Smooth muscle cell (in vitro differentiated cells): ENCODE data around the gene STX16. TPM values are rescaled to one million over a fixed set of nuclear protein-coding genes. Genes with fewer than 3 reads are reported as not detected.

Source experiments
- DNase-seq: peaks from one replicate; lab custom pipeline; 2025; ENCODE audit not compliant: unreplicated experiment; lab: John Stamatoyannopoulos, UW
- H2AFZ ChIP-seq: fragments of 200-600 bp; sonication (generic); 2 replicates; pipeline ENCODE4 v1.6.0; 2016; ENCODE audit warnings: antibody characterized with exemption, low read depth, mild to moderate bottlenecking
- H3F3A ChIP-seq: fragments of 200-600 bp; sonication (generic); 2 replicates; pipeline ENCODE4 v1.6.0; 2017; ENCODE audit warnings: antibody characterized with exemption, low read depth
- H3K27ac ChIP-seq: fragments of 200-600 bp; sonication (generic); 2 replicates; pipeline ENCODE4 v1.5.1; 2016; ENCODE audit warnings: low read depth, mild to moderate bottlenecking
- H3K27me3 ChIP-seq: fragments of 200-600 bp; sonication (generic); 2 replicates; pipeline ENCODE4 v1.6.1; 2016; ENCODE audit warnings: low read depth, mild to moderate bottlenecking
- H3K36me3 ChIP-seq: fragments of 200-600 bp; sonication (generic); 2 replicates; pipeline ENCODE4 v1.5.1; 2016; ENCODE audit warnings: low read depth
- H3K4me1 ChIP-seq: fragments of 200-600 bp; sonication (generic); 2 replicates; pipeline ENCODE4 v1.5.1; 2016; ENCODE audit warnings: low read depth
- H3K4me2 ChIP-seq: fragments of 200-600 bp; sonication (generic); 2 replicates; pipeline ENCODE4 v1.6.0; 2016; ENCODE audit warnings: mild to moderate bottlenecking
- H3K4me3 ChIP-seq: fragments of 200-600 bp; sonication (generic); 2 replicates; pipeline ENCODE4 v1.5.1; 2016; ENCODE audit warnings: mild to moderate bottlenecking
- H3K79me2 ChIP-seq: fragments of 200-600 bp; sonication (generic); 2 replicates; pipeline ENCODE4 v1.6.0; 2016; ENCODE audit warnings: low read depth, mild to moderate bottlenecking
- H3K9ac ChIP-seq: fragments of 200-600 bp; sonication (generic); 2 replicates; pipeline ENCODE4 v1.6.0; 2016; ENCODE audit warnings: low read depth
- H3K9me3 ChIP-seq: fragments of 200-600 bp; sonication (generic); replicated peaks from 2 replicates; pipeline ENCODE4 v1.5.1; 2016; ENCODE audit warnings: low read depth
- H4K20me1 ChIP-seq: fragments of 200-600 bp; sonication (generic); 2 replicates; pipeline ENCODE4 v1.6.0; 2016; ENCODE audit warnings: low read depth
- WGBS: methylation state at CpG from one replicate; pipeline ENCODE4 v1.1.7; 2016; ENCODE audit warnings: low lambda C conversion rate; 5-methylcytosine and 5-hydroxymethylcytosine counted together
- polyA plus RNA-seq: library from polyadenylated mRNA; unstranded; fragments of >200 nt; fragmentation: Nextera tagmentation; extraction: Ambion mirVana; gene quantifications from 2 replicates; pipeline ENCODE4 v1.2.1, GENCODE V29; 2016
- total RNA-seq: library from RNA; depleted of rRNA; stranded (reverse); fragments of >200 nt; gene quantifications from 2 replicates; pipeline ENCODE4 v1.2.3, GENCODE V29; 2014
- TF ChIP-seq, protein P1 (sequence below): fragments of 200-600 bp; sonication (generic); IDR thresholded peaks from 2 replicates; pipeline ENCODE4 v1.5.1; 2017; ENCODE audit warnings: borderline replicate concordance, mild to moderate bottlenecking, antibody characterized with exemption; ENCODE audit not compliant: insufficient read depth, poor library complexity, severe bottlenecking

The STX16 gene
- total and polyA plus RNA-seq, 2 experiments from 2014 or later = 22.5 to 35.8 TPM

DNA sequence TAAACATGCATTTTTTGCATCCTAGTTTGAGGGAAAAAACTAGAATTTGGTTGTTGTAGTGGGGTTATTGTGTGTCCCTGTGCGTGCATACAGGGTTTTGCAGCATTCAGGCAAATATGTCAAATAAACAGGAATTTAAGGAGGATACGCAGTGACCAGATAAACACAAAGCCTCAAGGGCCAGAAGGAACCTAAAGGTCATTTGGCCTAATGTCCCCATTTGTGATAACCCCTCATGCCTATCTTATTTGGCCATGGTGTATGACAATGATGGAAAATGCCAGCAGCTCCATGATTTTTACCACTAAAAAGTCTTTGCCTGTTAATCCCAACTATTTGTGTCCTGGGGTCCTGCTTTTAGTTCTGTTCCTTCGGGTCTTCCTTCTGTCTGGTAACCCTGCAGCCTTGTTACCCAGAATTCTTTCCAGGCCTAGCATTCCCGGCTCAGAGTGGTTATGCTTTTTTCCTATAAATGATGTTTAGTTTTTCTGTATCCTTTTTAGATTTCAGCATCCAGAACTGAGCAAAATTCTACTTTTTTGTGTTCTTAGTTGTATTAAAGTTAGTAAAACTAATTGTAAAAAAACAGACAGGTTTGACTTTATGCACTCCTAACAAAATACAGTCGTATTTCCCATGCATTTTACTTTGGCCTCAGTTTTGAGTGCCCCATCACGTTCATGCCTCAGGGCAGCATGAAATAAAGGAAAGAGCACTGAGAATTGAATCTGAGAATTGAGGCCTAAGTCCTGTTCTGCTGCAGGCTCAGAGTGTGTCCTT is 4.4 kb downstream of the STX16 start:
- no peaks in the 10 kb centered on the region for H3K9me3 ChIP-seq
- H3K4me2 ChIP-seq = peak overlapping the region; percentile 31
- H4K20me1 ChIP-seq = peaks cover 77% of the 10 kb centered on the region
- H3K4me3 ChIP-seq = peak overlapping the region; percentile 9
- 59% methylated on average over 6 of the region's 6 CpGs for WGBS
- peak overlapping the region; percentile 4 for H3K9ac ChIP-seq
- H3K27me3 ChIP-seq = no peaks in the 10 kb centered on the region
- H3F3A ChIP-seq = no peaks in the 10 kb centered on the region
- H3K79me2 ChIP-seq = peaks cover 93% of the 10 kb centered on the region
- no peaks in the 10 kb centered on the region for H3K36me3 ChIP-seq
- no peak overlapping the region for H3K27ac ChIP-seq
- H2AFZ ChIP-seq = no peak overlapping the region
- TF ChIP-seq, protein P1, sequence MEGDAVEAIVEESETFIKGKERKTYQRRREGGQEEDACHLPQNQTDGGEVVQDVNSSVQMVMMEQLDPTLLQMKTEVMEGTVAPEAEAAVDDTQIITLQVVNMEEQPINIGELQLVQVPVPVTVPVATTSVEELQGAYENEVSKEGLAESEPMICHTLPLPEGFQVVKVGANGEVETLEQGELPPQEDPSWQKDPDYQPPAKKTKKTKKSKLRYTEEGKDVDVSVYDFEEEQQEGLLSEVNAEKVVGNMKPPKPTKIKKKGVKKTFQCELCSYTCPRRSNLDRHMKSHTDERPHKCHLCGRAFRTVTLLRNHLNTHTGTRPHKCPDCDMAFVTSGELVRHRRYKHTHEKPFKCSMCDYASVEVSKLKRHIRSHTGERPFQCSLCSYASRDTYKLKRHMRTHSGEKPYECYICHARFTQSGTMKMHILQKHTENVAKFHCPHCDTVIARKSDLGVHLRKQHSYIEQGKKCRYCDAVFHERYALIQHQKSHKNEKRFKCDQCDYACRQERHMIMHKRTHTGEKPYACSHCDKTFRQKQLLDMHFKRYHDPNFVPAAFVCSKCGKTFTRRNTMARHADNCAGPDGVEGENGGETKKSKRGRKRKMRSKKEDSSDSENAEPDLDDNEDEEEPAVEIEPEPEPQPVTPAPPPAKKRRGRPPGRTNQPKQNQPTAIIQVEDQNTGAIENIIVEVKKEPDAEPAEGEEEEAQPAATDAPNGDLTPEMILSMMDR = no peak
- no peak for DNase-seq
- H3K4me1 ChIP-seq = peaks cover 61% of the 10 kb centered on the region

GRCh38 chr20:58656831-58657230 is 5.7 kb downstream of the STX16 start:
- H3F3A ChIP-seq = no peaks in the 10 kb centered on the region
- peaks cover 90% of the 10 kb centered on the region for H4K20me1 ChIP-seq
- peaks cover 100% of the 10 kb centered on the region for H3K79me2 ChIP-seq
- 61% methylated on average over 2 of the region's 2 CpGs for WGBS
- H3K9ac ChIP-seq = no peak overlapping the region
- no peak overlapping the region for H3K27ac ChIP-seq
- TF ChIP-seq, protein P1 = no peak
- H3K4me3 ChIP-seq = peak overlapping the region; percentile 1
- H3K4me1 ChIP-seq = peaks cover 61% of the 10 kb centered on the region
- H3K36me3 ChIP-seq = no peaks in the 10 kb centered on the region
- no peak for DNase-seq
- no peaks in the 10 kb centered on the region for H3K9me3 ChIP-seq
- H3K27me3 ChIP-seq = no peaks in the 10 kb centered on the region
- H3K4me2 ChIP-seq = no peak overlapping the region
- H2AFZ ChIP-seq = no peak overlapping the region

DNA sequence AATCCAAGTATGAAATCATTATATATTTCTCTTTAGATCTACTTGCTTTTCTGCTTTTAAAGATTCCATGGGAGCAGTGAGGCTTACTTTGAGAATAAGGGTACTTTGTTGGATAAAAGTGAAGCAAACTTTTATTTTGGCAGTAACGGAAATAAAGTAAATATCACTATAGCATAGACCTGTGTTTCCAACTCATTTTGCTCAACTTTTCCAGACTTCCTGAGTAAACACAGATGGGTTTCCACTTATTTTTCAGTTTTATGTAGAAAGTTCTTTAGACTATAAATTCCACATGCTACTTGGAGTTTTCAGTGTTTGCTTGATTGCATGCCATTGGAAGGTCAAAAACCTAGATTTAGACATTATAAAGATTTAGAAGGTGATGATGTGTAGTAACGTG is 6.2 kb downstream of the STX16 start:
- Histone ChIP-seq H3K4me2 (no peak overlapping the region), H3K27me3 (no peaks in the 10 kb centered on the region), H3K4me1 (peaks cover 61% of the 10 kb centered on the region), H3K79me2 (peaks cover 100% of the 10 kb centered on the region), H3F3A (no peaks in the 10 kb centered on the region), H3K9ac (no peak overlapping the region), H3K9me3 (no peaks in the 10 kb centered on the region), H4K20me1 (peaks cover 95% of the 10 kb centered on the region), H3K36me3 (no peaks in the 10 kb centered on the region), H2AFZ (no peak overlapping the region), H3K4me3 (peak overlapping the region; percentile 1), H3K27ac (no peak overlapping the region)
- TF ChIP-seq, protein P1 = no peak
- DNase-seq = no peak
- 95% methylated on average over 2 of the region's 2 CpGs for WGBS

DNA sequence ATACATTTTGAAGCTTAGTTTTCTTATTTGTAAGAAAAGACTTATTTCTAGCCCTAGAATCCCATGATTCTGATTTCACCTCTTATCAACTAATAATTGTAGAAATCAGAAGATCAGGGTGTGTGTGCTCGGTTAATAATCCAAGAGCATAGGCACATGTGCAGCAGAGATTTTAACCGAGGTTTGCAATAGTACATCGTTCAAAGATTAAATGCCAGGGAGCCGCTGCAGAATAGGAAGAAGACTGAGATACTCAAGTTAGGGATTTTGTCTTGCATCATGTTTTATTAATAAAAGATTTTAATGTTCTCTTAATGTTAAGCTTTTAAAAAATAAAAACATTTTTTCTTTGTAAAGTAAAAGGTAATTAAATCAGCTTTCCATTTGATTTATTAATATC is 6.9 kb downstream of the STX16 start:
- no peak overlapping the region for H3K4me2 ChIP-seq
- 93% methylated on average over 4 of the region's 4 CpGs for WGBS
- no peaks in the 10 kb centered on the region for H3F3A ChIP-seq
- no peaks in the 10 kb centered on the region for H3K27me3 ChIP-seq
- no peak for DNase-seq
- H3K36me3 ChIP-seq = no peaks in the 10 kb centered on the region
- H3K4me3 ChIP-seq = no peak overlapping the region
- H3K4me1 ChIP-seq = peaks cover 57% of the 10 kb centered on the region
- peaks cover 100% of the 10 kb centered on the region for H3K79me2 ChIP-seq
- H3K9ac ChIP-seq = no peak overlapping the region
- no peak overlapping the region for H2AFZ ChIP-seq
- no peaks in the 10 kb centered on the region for H3K9me3 ChIP-seq
- peaks cover 100% of the 10 kb centered on the region for H4K20me1 ChIP-seq
- H3K27ac ChIP-seq = no peak overlapping the region
- TF ChIP-seq, protein P1 = no peak
